ENCODE measurements around the gene NBEAL1.
A peak's percentile ranks its signal among the peaks of the same experiment; 100 is the strongest.
"Not testable (repeated sequence)": the region's sequence is repeated elsewhere in the genome, so short reads cannot be mapped to it uniquely, and the experiment has no call there.

NBEAL1 gene

DNA sequence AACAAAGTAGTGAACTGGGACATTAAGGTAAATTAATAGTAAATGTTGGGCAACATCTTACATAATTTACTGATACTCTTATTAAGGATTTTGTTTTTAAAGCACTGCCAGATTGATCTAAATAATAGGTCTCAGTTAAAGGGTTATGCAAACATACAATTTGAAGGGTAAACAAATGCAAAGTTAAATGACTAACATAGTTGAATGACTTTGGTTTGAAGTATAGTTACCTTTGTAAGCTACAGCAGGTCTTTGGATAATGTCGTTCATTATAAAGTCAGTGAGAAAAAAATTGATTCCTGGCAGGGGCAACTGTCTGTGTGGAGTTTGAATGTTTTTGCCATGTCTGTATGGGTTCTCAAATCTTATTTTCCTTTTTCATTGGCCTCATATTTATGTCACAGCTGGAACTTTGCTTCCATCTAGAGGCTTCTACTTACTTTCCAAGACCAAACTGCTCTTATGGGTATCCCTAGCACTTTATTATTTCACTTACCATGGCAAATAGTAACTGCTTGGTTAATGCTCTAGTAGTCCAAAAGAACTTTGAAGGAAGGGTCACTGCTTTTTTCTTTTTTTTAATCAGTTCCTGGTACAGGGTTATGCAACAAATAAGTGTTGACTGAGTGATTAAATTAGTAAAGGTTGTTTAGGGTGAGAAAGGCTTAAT lies 107.8 kb downstream of the NBEAL1 start:
- DNase-seq (ENCODE audit: low read depth) = peak; percentile 31
- TF ChIP-seq, protein P1, sequence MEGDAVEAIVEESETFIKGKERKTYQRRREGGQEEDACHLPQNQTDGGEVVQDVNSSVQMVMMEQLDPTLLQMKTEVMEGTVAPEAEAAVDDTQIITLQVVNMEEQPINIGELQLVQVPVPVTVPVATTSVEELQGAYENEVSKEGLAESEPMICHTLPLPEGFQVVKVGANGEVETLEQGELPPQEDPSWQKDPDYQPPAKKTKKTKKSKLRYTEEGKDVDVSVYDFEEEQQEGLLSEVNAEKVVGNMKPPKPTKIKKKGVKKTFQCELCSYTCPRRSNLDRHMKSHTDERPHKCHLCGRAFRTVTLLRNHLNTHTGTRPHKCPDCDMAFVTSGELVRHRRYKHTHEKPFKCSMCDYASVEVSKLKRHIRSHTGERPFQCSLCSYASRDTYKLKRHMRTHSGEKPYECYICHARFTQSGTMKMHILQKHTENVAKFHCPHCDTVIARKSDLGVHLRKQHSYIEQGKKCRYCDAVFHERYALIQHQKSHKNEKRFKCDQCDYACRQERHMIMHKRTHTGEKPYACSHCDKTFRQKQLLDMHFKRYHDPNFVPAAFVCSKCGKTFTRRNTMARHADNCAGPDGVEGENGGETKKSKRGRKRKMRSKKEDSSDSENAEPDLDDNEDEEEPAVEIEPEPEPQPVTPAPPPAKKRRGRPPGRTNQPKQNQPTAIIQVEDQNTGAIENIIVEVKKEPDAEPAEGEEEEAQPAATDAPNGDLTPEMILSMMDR (IDR thresholded peaks at IDR 0.05; ENCODE audit: control insufficient read depth, extremely low read depth, insufficient read depth) = peak; percentile 55
- no peak overlapping the region for H3K4me3 ChIP-seq (ENCODE audit: low read depth, low read length)

DNA sequence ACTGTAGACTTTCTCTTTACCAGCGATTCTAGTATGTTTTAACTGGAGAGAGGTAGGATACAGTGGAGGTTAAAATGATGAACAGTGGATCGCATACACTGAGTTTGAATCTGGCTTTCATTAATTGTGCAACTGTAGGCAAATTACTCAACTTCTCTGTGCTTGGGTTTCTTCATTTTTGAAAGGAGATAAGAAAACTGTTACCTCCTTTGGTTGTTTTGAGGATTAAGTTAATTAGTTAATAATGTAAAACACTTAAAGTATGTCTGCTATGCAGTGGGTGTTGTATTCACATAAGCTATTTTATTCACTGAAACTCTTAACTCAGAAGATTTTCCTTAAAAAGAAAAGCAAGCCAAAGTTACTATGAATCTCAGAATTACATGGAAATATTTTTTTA lies 112.3 kb downstream of the NBEAL1 start:
- TF ChIP-seq, protein P1 (IDR thresholded peaks at IDR 0.05; ENCODE audit: control insufficient read depth, extremely low read depth, insufficient read depth) = no peak
- no peak overlapping the region for H3K4me3 ChIP-seq (ENCODE audit: low read depth, low read length)
- no peak for DNase-seq (ENCODE audit: low read depth)

DNA sequence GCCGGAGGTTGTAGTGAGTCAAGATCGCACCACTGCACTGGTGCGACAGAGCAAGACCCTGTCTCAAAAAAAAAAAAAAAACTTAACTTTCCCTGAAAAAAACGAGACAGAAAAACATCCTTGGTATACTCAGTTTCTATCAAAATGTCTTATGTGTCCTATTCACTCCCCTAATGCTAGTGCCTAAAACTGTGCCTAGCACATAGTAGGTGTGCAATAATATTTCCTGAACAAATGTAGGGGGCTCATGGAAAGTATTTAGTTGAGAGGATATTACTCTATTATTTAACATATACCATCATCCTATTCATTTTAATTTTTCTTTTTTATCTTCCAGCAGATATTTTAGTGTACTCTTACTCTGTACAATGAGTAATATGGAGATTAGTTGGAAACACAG lies 120.4 kb downstream of the NBEAL1 start:
- H3K4me3 ChIP-seq (ENCODE audit: low read depth, low read length) = no peak overlapping the region
- DNase-seq (ENCODE audit: low read depth) = no peak
- TF ChIP-seq, protein P1 (IDR thresholded peaks at IDR 0.05; ENCODE audit: control insufficient read depth, extremely low read depth, insufficient read depth) = no peak

DNA sequence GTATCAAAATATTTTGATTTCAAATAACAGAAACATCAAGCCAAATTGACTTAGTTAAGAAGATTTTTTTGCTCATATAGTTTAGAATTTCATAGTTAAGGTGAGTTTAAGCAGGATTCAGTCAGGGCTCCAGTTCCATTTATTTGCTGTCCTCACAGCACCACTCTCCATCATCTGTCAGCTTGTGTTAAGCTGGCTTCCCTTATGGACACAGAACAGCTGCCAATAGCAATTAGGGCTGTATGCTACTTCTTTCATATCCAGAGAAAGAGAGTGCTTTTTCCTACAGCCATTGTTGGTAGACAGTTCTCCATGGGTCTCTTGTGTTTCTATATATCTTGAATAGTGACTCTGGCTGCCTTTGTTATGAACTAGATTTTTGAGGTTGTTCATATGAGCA lies 128.7 kb downstream of the NBEAL1 start:
- DNase-seq (ENCODE audit: low read depth) = no peak
- no peak overlapping the region for H3K4me3 ChIP-seq (ENCODE audit: low read depth, low read length)
- TF ChIP-seq, protein P1 (IDR thresholded peaks at IDR 0.05; ENCODE audit: control insufficient read depth, extremely low read depth, insufficient read depth) = no peak

DNA sequence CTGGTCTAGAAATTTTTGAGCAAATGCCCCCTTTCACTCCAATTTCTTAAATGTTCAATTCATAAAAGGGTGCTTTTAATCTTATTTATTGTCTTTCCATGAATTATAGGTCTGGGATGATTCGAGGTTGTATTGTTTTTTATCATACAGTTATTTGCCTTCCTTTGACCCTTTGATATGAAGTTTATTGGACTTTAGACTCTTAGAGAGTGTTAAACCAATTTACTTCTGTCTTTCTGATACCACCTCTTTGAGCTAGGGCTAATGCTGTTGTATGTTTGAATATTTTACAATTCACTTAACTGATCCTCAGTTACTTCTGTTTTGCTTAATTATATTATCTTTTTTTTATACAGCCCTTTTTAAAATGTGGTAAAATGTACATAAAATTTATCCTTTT lies 134.5 kb downstream of the NBEAL1 start:
- no peak overlapping the region for H3K4me3 ChIP-seq (ENCODE audit: low read depth, low read length)
- TF ChIP-seq, protein P1 (IDR thresholded peaks at IDR 0.05; ENCODE audit: control insufficient read depth, extremely low read depth, insufficient read depth) = no peak
- DNase-seq (ENCODE audit: low read depth) = no peak

DNA sequence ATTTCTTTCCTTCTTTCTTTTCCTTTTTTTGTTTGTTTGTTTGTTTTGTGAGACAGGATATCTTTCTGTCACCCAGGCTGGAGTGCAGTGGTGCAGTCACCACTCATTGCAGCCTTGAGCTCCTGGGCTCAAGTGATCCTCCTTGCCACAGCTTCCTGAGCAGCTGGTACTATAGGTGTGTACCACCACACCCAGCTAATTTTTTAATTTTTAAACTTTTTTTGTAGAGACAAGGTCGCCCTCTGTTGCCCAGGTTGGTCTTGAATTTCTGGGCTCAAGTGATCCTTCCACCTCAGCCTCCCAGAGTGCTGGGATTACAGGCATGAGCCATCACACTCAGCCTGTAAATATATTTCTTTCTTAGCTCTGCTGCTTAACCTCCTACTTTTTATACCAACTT lies 140.7 kb downstream of the NBEAL1 start:
- no peak overlapping the region for H3K4me3 ChIP-seq (ENCODE audit: low read depth, low read length)
- TF ChIP-seq, protein P1 (IDR thresholded peaks at IDR 0.05; ENCODE audit: control insufficient read depth, extremely low read depth, insufficient read depth) = no peak
- no peak for DNase-seq (ENCODE audit: low read depth)

DNA sequence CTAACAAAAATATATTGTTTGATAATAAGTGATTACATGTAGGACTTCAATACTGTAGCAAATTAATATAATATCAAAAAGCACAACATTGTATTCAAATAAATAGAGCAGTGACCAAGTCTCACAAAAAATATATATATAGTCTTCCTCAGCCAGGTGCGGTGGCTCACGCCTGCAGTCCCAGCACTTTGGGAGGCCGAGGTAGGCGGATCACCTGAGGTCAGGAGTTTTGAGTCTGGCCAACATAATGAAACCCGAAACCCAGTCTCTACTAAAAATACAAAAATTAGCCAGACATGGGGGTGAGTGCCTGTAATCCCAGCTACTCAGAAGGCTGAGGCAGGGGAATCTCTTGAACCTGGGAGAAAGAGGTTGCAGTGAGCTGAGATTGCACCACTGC lies 148.0 kb downstream of the NBEAL1 start:
- not testable (repeated sequence) for DNase-seq (ENCODE audit: low read depth); H3K4me3 ChIP-seq (ENCODE audit: low read depth, low read length)

Data from LNCaP clone FGC (cell line).